Measurements from ENCODE around the gene RBM38.

DNA sequence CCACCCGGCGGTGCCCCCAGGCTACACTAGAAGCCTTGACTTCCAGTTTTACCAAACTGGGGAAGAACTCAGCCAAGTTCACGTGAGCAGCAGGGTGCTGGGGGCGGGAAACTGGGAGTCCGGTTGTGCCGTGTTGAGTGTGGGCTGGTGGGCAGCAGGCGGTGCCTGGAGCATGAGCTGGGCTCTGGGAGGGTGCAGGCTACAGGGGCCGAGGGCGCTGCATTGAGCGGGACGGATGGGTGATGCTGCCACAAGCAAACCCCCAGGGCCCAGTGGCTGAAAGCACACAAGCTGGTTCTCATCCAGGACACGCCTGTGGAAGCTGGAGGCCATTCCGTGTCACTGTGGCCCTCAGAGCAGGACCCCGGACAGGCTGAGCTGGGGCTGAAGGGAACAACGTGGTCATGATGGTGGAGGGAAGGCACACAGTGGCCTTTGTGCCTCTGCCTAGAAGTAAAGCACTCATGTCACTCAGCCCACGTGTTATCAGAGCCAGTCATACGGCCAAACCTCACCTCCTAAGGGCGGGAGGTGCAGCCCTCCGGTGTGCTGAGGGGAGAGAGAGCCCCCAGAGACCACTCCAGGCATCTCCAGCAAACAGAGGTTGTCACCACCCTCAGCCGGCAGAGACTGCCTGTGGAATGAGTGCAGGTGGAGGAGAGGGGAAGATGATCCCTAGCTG, 29.5 kb downstream of the RBM38 start:
- TF ChIP-seq, protein P1, sequence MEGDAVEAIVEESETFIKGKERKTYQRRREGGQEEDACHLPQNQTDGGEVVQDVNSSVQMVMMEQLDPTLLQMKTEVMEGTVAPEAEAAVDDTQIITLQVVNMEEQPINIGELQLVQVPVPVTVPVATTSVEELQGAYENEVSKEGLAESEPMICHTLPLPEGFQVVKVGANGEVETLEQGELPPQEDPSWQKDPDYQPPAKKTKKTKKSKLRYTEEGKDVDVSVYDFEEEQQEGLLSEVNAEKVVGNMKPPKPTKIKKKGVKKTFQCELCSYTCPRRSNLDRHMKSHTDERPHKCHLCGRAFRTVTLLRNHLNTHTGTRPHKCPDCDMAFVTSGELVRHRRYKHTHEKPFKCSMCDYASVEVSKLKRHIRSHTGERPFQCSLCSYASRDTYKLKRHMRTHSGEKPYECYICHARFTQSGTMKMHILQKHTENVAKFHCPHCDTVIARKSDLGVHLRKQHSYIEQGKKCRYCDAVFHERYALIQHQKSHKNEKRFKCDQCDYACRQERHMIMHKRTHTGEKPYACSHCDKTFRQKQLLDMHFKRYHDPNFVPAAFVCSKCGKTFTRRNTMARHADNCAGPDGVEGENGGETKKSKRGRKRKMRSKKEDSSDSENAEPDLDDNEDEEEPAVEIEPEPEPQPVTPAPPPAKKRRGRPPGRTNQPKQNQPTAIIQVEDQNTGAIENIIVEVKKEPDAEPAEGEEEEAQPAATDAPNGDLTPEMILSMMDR (IDR thresholded peaks at IDR 0.05), result no peak
- TF ChIP-seq POLR2A (IDR thresholded peaks at IDR 0.05), result no peak

All from vagina (tissue), 2 donors.